NCI-H82 (cell line): ENCODE measurements around the gene ANK3.

ENCODE experiments used
- DNase-seq: peaks from one replicate; lab custom pipeline; 2025; lab: John Stamatoyannopoulos, UW

Gene ANK3

GRCh38 chr10:60139290-60139689 lies 250.4 kb downstream of the ANK3 start:
- no peak for DNase-seq

- peak; percentile 27 for DNase-seq
These were observed 250.8 kb downstream of the ANK3 start for GRCh38 chr10:60138842-60139241.

GRCh38 chr10:60138026-60138425 lies 251.6 kb downstream of the ANK3 start:
- no peak for DNase-seq

DNA sequence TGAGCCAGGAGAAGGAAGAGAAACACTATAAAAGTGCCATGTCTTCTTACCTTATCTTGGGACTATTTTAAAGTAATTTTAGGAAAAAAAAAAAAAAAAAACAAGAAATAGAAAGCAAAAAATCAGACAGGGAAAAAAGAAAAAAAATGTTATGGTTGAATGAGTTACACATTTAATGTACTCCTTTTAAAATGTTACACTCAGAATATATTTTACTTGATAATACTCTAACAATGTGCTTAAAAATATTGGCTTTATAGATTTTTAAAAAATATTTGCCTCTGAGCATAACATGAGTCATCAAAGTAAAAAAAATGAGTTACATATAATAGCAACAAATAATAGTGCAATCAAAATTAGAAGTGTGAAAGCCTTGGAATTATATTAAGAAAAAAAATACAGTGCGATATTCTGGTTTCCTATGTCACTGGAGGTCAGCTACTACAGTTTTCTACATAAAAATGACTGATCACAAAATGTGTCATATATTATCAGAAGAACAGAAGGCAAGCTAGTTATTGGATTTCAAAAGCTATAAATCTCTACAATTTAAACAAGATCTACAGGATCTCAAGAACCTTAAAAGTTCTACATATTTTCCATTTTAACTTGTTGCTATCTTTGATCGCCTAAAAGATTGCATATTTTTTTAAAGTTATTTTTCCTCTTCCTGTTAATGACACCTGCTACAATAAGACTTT lies 252.2 kb downstream of the ANK3 start:
- DNase-seq = no peak

- DNase-seq = no peak
These were observed 254.7 kb downstream of the ANK3 start for GRCh38 chr10:60135020-60135419.

GRCh38 chr10:60134548-60134947 lies 255.1 kb downstream of the ANK3 start:
- DNase-seq = no peak

- peak; percentile 97 for DNase-seq
These were observed 259.5 kb downstream of the ANK3 start for GRCh38 chr10:60130130-60130579.

DNA sequence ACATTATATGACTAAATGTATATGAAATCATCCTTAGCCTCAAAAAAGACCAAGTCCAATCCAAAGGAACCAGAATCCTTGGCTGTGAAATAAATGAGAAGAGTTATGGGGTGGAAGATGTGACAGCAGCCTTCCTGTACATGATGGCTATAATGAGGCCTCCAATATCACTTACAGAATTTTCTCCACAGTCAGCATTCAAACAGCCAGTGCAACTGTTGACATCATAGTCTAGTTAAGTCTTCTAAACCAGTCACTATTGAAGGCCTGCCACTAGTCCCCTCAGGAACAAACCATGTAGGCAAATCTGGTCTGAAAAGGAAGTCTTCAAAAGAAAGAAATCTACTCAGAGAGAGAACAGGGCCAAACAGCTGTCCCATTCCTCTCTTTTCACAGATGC lies 263.8 kb downstream of the ANK3 start:
- DNase-seq = peak; percentile 17

DNA sequence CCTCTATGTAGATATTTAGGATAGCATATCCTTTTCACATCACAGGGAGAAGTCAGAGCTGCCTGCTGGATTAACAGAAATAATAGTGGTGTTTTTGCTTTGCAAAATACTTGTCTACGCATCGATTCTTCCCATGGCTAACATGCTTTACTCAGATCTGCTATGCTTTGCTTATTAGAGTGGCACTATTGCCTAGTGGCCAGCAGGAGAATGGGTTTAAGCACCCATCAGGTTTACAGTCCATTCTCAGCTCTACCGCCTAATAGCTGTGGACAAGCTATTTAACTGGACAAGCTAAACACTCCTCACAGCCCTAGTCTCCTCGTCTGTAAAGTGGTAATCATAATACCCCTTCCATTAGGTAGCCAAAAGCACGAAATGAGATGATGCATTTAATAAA lies 265.1 kb downstream of the ANK3 start:
- peak; percentile 56 for DNase-seq

- no peak for DNase-seq
These were observed 266.0 kb downstream of the ANK3 start for GRCh38 chr10:60123668-60124067.

DNA sequence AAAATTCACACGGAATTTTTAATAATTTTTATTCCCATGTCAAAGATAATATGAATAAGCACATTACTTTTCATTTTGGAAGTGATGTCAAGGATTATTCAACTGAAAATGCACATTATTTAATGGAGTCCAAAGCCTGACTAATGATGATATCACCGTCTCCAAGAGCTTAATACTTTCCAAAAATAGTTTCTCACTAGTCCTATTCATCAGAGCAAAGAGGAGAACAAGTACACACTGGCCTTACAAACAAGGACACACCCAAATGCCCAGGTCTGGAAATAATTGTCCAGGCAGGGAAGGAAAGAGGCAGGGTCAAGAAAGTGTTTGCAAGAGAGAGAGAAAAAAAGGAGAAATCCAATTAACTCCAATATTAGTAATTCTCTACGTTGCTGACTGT lies 266.5 kb downstream of the ANK3 start:
- peak; percentile 25 for DNase-seq

DNA sequence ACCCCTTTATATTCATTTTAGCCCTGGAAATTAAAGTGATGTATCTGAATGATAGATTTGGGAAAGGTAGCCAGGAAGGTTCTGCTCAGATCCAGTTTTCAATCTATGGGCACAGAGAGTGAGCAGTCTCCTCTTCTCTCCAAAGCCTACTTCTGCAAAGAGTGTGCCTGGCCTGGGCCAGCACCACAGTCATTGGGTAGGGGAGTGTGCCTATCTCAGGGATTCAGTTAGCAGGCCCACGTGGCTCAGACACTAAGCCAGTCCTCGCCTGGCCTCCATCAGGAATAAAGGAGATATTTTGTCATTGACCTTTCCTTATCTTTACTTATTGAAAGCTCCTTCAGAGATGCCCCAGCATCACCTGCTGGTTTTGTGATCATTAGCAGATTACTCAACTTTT lies 267.5 kb downstream of the ANK3 start:
- DNase-seq = no peak

DNA sequence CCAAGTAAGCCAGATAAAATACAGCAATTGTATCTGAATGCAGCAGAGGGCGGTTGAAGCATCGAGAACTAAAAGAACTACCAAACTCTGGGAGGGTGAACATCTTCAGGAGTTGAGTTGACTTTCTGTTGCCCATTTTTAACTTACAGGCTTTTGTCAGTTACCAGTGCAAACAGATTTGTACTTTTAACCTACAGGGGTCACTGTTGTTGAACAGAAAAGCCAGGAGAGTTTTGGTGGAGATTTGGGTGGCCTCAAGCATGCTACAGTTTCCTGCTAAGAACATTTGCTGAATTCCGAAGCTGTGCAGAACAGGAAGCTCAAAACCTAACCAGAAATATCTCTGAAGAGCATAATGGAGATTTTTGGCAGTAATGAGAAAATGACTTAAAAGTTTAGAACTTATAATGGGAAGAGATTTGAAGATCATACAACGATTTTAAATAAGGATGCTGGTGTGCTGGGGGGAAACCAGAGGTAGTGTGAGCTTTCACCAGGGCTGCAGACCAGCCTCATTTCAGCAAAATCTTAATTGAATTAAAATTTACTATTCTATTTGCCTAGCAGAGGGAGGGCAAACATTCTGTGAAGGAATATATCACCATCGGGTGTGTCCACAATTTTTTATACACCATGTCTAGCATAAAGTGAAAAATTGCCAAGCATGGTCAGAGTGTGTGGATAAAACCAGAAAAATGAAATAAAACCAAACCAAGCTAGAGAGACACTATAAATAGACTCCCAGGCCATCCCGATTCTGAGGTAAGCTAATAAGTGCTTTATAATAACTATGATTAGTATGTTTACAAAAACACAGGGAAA lies 274.7 kb downstream of the ANK3 start:
- peak; percentile 73 for DNase-seq

- no peak for DNase-seq
These were observed 278.9 kb downstream of the ANK3 start for GRCh38 chr10:60110739-60111138.

DNA sequence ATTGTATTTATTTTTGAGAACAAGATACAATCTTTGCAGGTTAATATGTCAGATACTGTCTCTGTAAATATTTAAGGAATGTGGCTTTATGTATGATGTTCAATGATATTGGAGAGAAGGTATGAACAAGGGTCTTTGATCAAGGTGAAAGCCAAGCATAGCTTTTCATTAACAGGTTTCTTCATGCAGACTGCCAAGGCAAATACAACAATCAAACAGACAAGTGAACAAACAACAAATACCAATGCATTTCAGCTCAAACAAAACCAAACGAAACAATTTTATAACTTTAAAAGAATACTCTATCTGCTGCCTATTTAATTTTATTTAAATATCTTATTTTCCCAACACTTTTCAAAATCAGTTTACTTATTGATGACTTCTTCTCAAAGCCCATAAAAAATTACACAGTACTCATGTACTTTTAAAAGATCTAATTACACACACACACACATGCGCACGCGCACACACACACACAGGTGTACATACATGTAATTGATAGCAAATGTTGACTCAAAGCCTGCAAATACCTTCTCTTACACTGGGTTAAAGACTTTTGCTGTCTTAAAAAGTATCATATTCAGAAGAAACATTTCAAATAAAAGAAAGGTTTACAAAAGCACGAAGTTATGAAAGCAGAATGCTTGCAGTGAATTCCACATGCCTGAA lies 282.2 kb downstream of the ANK3 start:
- DNase-seq = no peak

- DNase-seq = no peak
These were observed 284.4 kb downstream of the ANK3 start for GRCh38 chr10:60105295-60105695.

- no peak for DNase-seq
These were observed 287.9 kb downstream of the ANK3 start for GRCh38 chr10:60101821-60102220.

- peak; percentile 68 for DNase-seq
These were observed 289.5 kb downstream of the ANK3 start for GRCh38 chr10:60099998-60100747.

GRCh38 chr10:60098677-60099601 lies 290.7 kb downstream of the ANK3 start:
- DNase-seq = peak; percentile 35

DNA sequence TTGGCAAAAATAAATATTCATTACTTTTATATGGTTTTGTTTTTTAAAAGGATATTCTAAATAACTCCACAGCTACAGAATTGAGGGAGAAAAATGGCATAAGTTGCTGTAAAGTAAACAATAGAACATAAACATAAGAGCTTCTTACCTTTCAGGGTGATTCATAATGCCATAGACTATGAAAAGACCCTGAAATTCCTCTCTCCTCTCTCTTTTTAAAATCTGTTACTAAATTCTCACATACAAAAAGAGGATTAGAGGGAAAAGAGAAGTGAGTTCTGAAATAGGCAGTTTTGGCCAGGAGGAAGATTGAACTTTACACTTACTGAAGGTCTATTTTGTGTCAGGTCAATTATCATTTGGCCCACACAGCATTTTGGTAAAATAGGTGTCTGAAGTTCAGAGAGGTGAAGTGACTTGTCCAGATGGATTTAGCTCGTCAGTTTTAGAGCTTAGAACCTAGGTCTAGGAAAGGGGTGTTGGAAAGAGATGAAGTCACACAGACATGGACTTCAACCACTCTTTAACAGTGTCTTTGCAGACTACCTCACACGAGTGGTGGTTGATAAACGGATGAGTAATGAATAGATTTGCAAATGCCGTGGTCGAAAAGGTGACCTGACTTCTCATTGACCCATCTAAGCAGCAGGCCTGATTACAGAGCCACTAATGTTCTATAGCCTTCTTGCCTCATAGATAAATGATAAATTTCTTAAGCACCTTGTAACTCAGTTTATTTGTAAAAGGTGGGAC lies 292.7 kb downstream of the ANK3 start:
- no peak for DNase-seq
